Suprapubic skin (tissue), 4 donors: ENCODE results near the gene ANOS1. TPM values are rescaled to one million over a fixed set of nuclear protein-coding genes. Genes with fewer than 3 reads are reported as not detected.

Experiments
- DNase-seq, 2 donors: peaks; one replicate each; pipeline ENCODE4 v3.0.0-alpha.2; 2019; ENCODE audit warnings: low spot score in 2 of 2
- H3K27ac ChIP-seq: fragments of 200-600 bp; sonication (generic); one replicate; pipeline ENCODE4 v1.5.1; 2019
- H3K27me3 ChIP-seq: fragments of 200-600 bp; sonication (generic); one replicate; pipeline ENCODE4 v1.5.1; 2019
- H3K36me3 ChIP-seq: fragments of 200-600 bp; sonication (generic); one replicate; pipeline ENCODE4 v1.5.1; 2019
- H3K4me1 ChIP-seq: fragments of 200-600 bp; sonication (generic); one replicate; pipeline ENCODE4 v1.5.1; 2019
- H3K4me3 ChIP-seq: fragments of 200-600 bp; sonication (generic); one replicate; pipeline ENCODE4 v1.5.1; 2019; ENCODE audit warnings: mild to moderate bottlenecking
- H3K9me3 ChIP-seq: fragments of 200-600 bp; sonication (generic); one replicate; pipeline ENCODE4 v1.5.1; 2019
- CTCF ChIP-seq, 2 donors: fragments of 200-600 bp in 1 of 2; fragments of 450-650 bp in 1 of 2; sonication (generic) in 1 of 2; IDR thresholded peaks; one replicate each; pipeline ENCODE4 v1.5.1; 2016 to 2019; ENCODE audit warnings: antibody characterized with exemption in 2 of 2, mild to moderate bottlenecking in 1 of 2, moderate library complexity in 1 of 2
- EP300 ChIP-seq: sonication (generic); formaldehyde crosslinking; IDR thresholded peaks from one replicate; pipeline ENCODE4 v1.6.1; 2017; ENCODE audit warnings: antibody characterized with exemption
- POLR2A ChIP-seq, 2 donors: fragments of 450-650 bp; IDR thresholded peaks; one replicate each; pipeline ENCODE4 v1.6.1; 2017; ENCODE audit warnings: antibody characterized with exemption in 2 of 2, mild to moderate bottlenecking in 2 of 2, moderate library complexity in 2 of 2
- POLR2AphosphoS5 ChIP-seq, 3 donors: sonication (generic); formaldehyde crosslinking; IDR thresholded peaks; one replicate each; pipeline ENCODE4 v1.6.1; 2017; ENCODE audit warnings: antibody characterized with exemption in 3 of 3
- WGBS: methylation state at CpG from one replicate; pipeline ENCODE4 v1.1.5; 2018; 5-methylcytosine and 5-hydroxymethylcytosine counted together
- total RNA-seq, 4 donors: library from RNA; depleted of rRNA; stranded (reverse); fragments of >200 nt; gene quantifications; one replicate each; pipeline ENCODE4 v1.1.0, GENCODE V29; 2016

The ANOS1 gene
- total RNA-seq, 4 donors from 2014 or later: 3.8 to 9.7 (median 5.7) TPM

DNA sequence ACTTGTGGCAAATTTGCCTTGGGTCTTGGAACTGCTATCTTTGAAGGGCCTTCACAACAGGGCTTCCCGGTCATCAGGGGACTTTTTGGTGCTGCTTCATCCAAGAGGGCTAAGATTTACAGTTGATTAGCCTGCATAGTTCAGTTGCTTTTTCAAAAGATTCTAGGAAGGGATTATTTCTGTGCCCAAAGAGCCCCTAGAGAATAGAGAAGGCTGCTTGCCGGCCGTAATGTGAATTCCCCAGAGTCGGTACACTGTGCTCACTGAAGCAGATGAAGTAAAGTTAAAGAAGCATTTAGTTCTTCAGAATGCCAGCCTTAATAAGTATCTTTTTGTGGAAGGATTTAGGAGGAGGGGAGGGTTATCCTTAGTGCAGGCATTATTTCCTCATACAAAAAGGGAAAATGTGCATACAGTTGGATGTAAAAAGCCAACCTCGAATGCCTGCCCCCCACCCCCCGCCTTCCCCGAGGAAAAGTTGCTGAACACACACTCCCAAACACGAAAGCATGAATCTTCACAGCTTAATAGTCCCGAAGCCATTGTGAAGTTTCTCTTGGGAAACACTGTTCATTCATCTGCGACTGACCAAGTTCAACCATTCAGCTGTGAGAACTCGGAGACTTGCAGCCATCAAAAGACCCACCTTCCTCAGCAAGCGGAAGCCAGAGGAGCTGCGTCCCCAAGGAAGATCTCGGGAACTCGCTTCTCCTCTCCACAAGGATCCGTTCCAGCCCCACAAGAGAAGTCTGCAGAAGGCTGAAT lies 47.6 kb downstream of the ANOS1 start:
- no peak for DNase-seq

GRCh38 chrX:8683687-8684086 lies 48.2 kb downstream of the ANOS1 start:
- H3K4me3 ChIP-seq: no peak overlapping the region
- TF ChIP-seq POLR2AphosphoS5 (IDR thresholded peaks at IDR 0.05) (no peak), POLR2A (IDR thresholded peaks at IDR 0.05) (no peak), CTCF (IDR thresholded peaks at IDR 0.05) (no peak), EP300 (no peak)
- H3K9me3 ChIP-seq: no peaks in the 10 kb centered on the region
- no peak for DNase-seq
- no peak overlapping the region for H3K27ac ChIP-seq
- H3K27me3 ChIP-seq: no peaks in the 10 kb centered on the region
- no peaks in the 10 kb centered on the region for H3K4me1 ChIP-seq
- 55% methylated on average over 5 of the region's 5 CpGs for WGBS
- no peaks in the 10 kb centered on the region for H3K36me3 ChIP-seq

More for the DNA sequence above, 47.6 kb downstream of the ANOS1 start:
- Histone ChIP-seq H3K4me1 (no peaks in the 10 kb centered on the region), H3K36me3 (no peaks in the 10 kb centered on the region), H3K9me3 (no peaks in the 10 kb centered on the region), H3K27me3 (no peaks in the 10 kb centered on the region), H3K4me3 (no peak overlapping the region), H3K27ac (no peak overlapping the region)
- TF ChIP-seq POLR2AphosphoS5 (IDR thresholded peaks at IDR 0.05) (no peak), CTCF (IDR thresholded peaks at IDR 0.05) (no peak), POLR2A (IDR thresholded peaks at IDR 0.05) (no peak), EP300 (no peak)
- 68% methylated on average over 15 of the region's 16 CpGs for WGBS

DNA sequence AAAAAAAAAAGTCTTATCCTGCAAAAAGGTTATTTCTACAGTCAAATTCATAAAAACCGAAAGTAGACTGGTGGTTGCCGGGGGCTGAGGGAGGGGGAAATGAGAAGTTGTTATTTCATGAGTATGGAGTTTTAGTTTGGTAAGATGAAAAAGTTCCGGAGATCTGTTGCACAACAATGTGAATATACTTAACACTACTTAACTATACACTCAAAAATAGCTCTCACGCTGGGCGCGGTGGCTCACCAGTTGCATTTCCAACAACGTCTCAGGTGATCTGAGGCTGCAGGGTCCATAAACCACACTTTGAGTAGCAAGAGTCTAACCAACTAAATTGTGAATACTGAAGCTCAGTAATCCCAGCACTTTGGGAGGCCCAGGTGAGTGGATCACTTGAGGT lies 52.4 kb downstream of the ANOS1 start:
- no peaks in the 10 kb centered on the region for H3K4me1 ChIP-seq
- 91% methylated on average over 7 of the region's 7 CpGs for WGBS
- H3K4me3 ChIP-seq: no peak overlapping the region
- no peaks in the 10 kb centered on the region for H3K9me3 ChIP-seq
- no peak for DNase-seq
- no peaks in the 10 kb centered on the region for H3K27me3 ChIP-seq
- TF ChIP-seq EP300 (no peak), POLR2AphosphoS5 (IDR thresholded peaks at IDR 0.05) (no peak), POLR2A (IDR thresholded peaks at IDR 0.05) (no peak), CTCF (IDR thresholded peaks at IDR 0.05) (no peak)
- H3K36me3 ChIP-seq: no peaks in the 10 kb centered on the region
- H3K27ac ChIP-seq: no peak overlapping the region

GRCh38 chrX:8675006-8675630 lies 56.8 kb downstream of the ANOS1 start:
- H3K4me1 ChIP-seq: no peaks in the 10 kb centered on the region
- no peak for DNase-seq
- TF ChIP-seq CTCF (IDR thresholded peaks at IDR 0.05) (no peak), EP300 (no peak), POLR2A (IDR thresholded peaks at IDR 0.05) (no peak), POLR2AphosphoS5 (IDR thresholded peaks at IDR 0.05) (no peak)
- no peaks in the 10 kb centered on the region for H3K36me3 ChIP-seq
- no peaks in the 10 kb centered on the region for H3K9me3 ChIP-seq
- H3K27me3 ChIP-seq: no peaks in the 10 kb centered on the region
- WGBS: 59% methylated on average over 6 of the region's 6 CpGs
- no peak overlapping the region for H3K27ac ChIP-seq
- no peak overlapping the region for H3K4me3 ChIP-seq

DNA sequence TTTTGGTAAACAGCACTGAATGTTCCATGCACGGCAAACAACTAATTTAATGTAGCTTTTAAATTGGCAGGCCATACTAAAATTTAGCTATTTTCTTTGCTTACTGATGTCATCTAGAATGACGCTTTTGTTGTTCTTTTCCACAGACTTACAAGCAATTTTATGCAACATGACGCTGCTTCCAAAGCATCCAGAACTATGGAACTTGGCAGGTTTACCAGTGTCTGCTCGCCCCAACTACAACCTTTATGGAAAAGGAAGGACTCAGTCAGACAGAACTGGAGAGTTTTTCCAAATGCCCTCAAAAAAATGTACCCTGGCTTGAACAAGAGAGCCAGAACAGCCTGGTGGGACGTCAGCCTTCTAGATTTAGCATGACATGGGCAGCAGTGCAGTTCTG lies 58.7 kb downstream of the ANOS1 start:
- Histone ChIP-seq H3K27ac (no peak overlapping the region), H3K27me3 (no peaks in the 10 kb centered on the region), H3K4me1 (no peaks in the 10 kb centered on the region), H3K36me3 (no peaks in the 10 kb centered on the region), H3K9me3 (no peaks in the 10 kb centered on the region), H3K4me3 (no peak overlapping the region)
- no peak for DNase-seq
- TF ChIP-seq CTCF (IDR thresholded peaks at IDR 0.05) (no peak), POLR2AphosphoS5 (IDR thresholded peaks at IDR 0.05) (no peak)
- WGBS: 62% methylated on average over 5 of the region's 5 CpGs
